Right ventricle myocardium inferior (tissue), 1 donor: Measurements from ENCODE around the gene MCTP1. TPM values are rescaled to one million over a fixed set of nuclear protein-coding genes. Genes with fewer than 3 reads are reported as not detected.

Source experiments
- ATAC-seq: fragments of 200-7000 bp; cut with Tn5 transposase; one replicate; pipeline ENCODE4 v1.9.1; 2020; ENCODE audit warnings: mild to moderate bottlenecking, moderate library complexity
- DNase-seq: peaks from one replicate; pipeline ENCODE4 v3.0.0; 2021; ENCODE audit errors: missing footprints
- intact Hi-C: fragments of 100-400 bp; cut with DNase I; formaldehyde crosslinking; loops from one replicate; pipeline ENCODE4 v1.11.0; 2022
- total RNA-seq: library from RNA; stranded (reverse); fragmentation: NEBNext Ultra II Directional; extraction: Animal tissue kit (Norgen Biotek cat#: 25700); gene quantifications from one replicate; pipeline ENCODE4 v1.2.1, GENCODE V29; 2021
- donor health status: DM: no; HTN: yes; CAD: no; lungs with severe emphysema.

The MCTP1 gene
- total RNA-seq, 1 donor from 2014 or later: 8.5 TPM

DNA sequence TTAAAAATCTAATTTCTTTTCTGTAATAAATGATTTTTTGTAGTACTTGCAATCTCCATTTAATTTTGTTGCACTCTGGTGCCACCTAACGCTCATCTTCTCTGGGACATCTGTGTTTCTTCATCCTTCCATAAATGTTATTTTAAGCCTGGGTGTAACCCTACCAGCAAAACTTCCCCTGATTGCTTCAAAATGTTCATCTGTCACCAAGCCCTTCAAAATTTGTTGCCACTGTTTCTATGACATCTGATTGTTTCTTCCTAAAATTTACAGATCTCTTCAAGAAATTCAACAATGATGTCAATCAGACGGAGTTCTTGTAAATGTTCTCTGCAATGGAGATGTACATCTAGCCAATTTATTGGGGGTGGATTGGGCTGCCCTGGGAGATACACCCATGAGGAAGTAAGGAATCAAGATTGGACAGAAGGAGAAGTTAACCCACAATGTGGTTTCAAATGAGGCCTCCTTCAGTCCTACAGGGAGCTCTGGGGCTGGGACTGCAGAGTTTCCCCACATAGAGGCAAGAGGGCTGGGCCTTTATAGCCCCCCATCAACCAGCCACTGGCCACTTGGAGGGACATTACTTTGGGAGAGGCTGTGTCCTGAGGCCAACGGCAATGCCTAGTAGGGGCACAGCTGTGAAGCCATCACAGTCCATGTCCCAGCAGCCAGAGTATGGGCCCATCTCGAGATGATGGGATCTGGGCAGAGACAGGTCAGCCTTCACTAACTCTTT lies 23.3 kb downstream of the MCTP1 start:
- intact Hi-C loops: loop anchor here (10.0 kb wide), 1 partner anchor 297 kb away; no protein-coding TSS in a partner anchor
- ATAC-seq: peak; percentile 69
- DNase-seq: peak; percentile 64

DNA sequence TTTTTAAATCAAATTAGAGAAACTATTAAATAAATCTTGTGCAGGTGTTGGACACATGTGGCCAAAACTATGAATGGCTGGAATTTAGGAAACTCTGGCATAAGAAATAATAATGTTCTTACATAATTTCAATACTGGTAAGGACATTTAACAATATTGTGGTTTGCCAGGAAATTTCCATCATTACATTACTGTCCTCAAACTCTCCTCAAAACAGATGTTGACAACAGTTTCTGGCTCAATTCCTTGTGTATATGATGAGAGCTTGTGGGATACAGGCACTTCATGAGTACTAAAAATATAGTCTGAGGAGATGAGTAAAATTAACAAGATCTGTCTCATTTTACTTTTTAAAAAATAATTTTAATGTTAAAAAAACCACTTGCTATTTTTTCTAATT lies 27.9 kb downstream of the MCTP1 start:
- DNase-seq: no peak
- intact Hi-C loops: no loop called here
- ATAC-seq: no peak

DNA sequence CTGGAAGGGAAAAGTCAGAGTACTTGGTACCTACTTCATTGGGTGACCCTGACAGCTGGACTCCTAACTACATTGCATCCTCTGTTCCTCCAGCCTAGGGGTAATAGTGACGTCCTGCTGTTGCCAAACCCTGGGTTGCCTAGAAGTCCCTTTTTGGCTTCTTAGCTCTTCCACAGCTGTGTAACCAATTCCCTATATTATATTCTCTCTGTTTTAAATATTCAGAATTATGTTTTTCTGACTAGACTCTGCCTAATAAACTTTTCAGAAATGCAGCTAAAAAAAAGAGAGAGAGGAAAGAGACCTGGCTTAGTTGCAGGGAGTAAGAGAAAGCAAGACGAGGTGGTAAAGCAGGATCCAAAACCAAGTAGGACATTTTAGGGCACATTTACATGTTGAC lies 28.4 kb downstream of the MCTP1 start:
- DNase-seq (no peak), ATAC-seq (no peak)
- intact Hi-C loops: no loop called here

DNA sequence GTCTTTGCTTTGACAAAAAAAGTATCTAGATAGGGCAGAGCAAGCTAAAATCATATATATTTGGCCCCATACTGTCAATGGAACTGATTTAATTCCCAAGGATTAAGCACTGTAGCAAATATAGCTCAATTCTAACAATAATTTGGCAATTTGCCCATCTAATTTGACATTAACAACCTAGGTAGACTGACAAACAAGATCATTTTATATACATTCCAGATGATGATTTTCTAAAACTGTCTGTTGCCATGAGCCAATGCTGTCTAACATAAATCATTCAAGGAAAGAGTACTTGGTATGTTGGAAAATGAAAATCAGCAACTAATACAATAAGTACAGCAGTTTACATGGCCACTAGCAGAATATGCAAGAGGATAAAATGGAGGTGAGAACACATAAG lies 32.1 kb downstream of the MCTP1 start:
- DNase-seq (no peak), ATAC-seq (no peak)
- intact Hi-C loops: no loop called here

DNA sequence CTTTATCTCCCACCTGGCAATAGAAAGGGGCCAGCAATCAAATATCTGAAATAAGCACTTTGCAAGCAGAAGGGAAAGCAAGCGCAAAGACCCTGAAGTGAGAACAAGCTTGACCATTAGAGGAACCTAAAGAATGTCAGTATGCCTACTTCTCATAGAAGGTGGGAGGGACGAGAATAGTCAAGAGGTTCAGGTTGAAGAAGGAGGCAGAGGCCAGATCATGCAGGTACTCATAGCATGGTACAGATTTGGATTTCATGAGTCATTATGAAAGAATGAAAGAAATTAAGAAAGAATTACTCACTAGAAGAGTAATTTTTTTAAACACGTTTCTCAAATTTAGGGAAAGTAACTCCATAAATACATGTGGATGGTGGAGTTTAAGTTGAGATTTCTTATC lies 33.7 kb downstream of the MCTP1 start:
- no peak for ATAC-seq
- intact Hi-C loops: no loop called here

DNA sequence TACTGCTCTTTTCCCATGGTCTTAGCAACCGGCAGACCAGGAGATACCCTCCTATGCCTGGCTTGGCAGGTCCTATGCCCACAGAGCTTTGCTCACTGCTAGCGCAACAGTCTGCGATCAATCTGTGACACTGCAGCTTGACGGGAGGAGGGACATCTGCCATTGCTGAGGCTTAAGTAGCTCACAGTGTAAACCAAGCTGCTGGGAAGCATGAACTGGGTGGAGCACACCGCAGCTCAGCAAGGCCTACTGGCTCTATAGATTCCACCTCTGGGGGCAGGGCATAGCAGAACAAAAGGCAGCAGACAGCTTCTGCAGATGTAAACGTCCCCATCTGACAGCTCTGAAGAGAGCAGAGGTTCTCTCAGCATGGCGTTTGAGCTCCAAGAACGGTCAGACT lies 40.4 kb downstream of the MCTP1 start:
- no peak for DNase-seq
- no peak for ATAC-seq
- intact Hi-C loops: no loop called here

More for the DNA sequence above, 33.7 kb downstream of the MCTP1 start:
- DNase-seq: no peak

DNA sequence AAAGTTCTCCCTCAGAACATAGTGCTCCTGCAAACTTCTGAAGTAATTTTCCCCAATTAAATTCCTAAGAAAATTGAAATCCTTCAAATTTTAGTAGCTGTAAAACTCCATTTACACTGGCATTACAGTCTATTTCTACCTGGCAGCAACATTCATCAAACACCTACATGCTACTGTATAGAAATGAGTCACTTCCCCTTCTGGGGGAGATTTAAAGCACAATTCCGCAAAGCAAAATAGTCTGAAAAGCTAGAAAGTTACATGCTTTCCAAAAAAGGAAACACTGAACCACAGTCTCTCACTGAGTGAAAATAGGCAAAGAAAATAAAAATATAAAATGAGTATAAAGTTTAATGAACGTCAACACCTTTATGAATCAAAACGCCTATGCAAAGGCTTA lies 43.3 kb downstream of the MCTP1 start:
- ATAC-seq (no peak), DNase-seq (no peak)
- intact Hi-C loops: no loop called here

DNA sequence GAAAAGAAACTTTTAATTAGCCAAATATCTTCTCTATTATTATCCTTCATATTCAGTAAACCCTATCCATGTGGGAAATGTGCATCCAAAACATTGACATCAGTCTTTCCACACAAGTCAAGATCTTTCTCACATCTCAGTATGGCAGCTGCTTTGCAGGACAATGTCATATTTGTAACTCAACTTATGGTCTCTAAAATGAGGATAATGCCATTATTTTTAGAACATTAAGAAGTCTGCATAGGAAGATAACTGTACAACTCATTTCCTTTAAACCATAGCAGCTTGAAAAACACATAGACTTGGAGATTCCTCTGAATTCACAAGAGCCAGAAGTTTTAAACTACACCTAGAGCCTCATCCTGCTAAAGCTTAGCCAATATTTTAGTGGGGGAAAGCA lies 43.7 kb downstream of the MCTP1 start:
- DNase-seq: no peak
- intact Hi-C loops: no loop called here
- ATAC-seq: no peak

DNA sequence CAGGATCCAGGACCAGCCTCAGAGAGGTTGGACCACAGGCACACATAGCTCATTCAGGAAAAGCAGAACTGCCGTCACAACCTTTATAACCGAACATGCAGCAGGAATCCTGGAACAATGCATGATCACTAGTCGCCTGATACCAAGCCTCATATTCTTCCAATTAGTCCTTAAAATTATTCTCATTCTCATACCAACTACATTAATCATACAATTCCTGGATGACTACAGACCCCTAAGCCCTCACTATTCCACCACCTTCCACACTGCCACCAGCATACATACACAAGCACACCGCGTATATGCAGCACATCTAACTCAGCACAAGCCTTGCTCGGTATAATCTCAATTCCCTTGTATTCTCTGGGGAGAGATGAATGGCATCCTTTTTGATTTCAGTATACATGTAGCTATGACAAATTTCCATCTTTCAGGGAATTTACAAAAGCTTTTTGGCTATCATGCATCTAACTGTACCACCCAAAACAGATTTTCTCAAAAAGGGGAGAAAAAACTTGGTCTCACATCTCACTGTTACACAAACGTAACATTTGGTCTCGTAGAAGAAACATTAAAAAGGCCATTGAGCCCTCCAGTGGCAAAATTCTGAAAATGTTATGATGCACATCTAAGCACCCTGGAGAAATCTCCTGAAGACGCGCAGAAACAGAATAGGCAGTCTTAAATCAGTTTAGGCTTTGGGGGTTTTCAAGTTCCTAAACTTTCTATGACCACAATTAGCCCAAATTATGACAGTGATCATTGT lies 46.2 kb downstream of the MCTP1 start:
- intact Hi-C loops: loop anchor here (5.0 kb wide), 1 partner anchor 271 kb away; no protein-coding TSS in a partner anchor
- ATAC-seq (no peak), DNase-seq (no peak)

DNA sequence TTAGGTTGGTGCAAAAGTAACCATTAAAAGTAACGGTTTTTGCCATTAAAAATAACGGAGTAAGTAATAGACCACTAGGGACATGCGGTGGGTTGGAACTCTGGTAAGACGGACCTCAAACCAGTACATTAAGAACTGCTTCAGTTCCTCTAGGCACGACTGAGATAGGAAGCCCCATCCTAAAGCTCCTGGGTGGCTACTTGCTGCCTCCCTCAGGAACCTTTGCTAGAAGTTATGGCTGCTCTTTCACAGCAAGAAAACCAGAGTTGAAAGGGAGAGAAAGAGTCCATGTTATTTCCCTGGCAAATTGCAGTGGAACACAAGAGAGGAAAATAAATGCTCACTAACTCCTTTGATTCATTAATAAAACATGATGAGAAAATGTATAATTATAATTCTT lies 47.6 kb downstream of the MCTP1 start:
- intact Hi-C loops: loop anchor here (5.0 kb wide), 1 partner anchor 270 kb away; no protein-coding TSS in a partner anchor

DNA sequence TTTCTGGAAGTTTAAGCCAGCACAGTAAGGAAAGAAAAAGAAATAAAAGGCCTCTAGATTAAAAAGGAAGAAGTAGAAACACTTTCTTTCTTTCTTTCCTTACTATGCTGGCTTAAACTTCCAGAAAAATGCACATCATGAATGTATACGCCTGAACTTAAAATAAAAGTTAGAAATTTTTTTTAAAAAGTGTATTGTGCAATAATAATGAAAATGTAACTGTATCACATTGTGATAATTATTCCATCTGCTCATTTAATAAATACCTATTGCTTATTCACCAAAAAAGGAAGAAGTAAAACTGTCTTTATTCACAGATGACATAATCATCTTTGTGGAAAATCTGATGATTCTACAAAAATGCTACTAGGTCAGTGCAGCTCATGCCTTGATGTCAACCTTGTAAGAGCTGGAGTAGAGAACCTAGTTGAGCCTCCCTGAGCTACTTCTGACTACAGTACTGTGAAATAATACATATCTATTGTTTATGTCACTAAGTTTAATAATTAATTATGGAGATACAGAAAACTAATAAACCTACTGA lies 49.4 kb downstream of the MCTP1 start:
- ATAC-seq (no peak), DNase-seq (no peak)
- intact Hi-C loops: loop anchor here (5.0 kb wide), 1 partner anchor 268 kb away; no protein-coding TSS in a partner anchor

More for the DNA sequence above, 47.6 kb downstream of the MCTP1 start:
- DNase-seq: no peak
- ATAC-seq: no peak

DNA sequence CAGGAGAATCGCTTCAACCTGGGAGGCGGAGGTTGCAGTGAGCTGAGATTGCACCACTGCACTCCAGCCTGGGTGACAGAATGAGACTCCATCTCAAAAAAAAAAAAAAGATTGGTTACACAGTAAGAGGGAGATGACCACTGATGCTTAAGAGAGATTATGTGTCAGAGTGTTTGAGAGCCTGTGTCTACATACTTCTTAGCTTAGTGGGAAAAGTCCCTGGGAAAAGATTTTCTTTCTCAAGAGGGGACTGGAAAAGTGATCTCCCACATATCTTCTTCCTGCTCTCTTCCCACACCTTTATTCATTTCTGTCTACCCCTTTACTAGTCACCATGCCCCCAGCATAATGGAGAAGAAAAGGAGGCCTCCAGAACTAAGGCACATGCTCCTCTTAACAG lies 55.2 kb downstream of the MCTP1 start:
- DNase-seq: no peak
- intact Hi-C loops: no loop called here
- no peak for ATAC-seq

DNA sequence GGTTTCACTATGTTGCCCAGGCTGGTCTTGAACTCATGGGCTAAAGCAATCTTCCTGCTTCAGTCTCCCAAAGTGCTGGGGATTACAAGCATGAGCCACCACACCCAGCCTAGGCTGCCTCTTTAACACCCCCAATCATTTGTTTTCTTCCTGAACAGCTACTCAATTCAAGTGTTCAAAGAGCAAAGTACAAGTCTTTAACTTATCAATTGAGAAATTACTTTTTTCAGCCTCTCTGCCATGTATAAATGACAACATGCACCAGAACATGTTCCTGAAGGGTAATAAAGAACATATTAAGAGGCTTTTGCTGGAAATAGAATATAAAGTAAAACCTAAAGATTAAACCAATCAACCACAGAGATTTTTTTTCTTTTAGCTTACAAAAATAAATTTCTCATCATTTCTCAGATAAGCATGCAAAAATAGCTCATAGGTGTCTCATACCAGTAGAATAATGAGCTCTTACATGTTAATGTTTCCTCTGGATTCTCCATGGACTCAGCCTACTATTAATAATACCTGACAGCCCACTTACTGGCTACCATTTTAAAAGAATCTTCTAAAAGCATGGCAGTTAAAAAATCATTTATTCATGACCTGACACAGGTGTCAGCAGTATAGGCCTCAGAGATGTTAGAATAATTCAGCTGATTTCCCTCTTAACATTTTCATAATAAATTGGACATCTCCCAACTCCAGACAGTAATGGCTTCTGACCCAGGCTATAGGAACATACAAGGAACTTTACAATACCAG lies 60.0 kb downstream of the MCTP1 start:
- intact Hi-C loops: no loop called here
- DNase-seq: no peak
- no peak for ATAC-seq

DNA sequence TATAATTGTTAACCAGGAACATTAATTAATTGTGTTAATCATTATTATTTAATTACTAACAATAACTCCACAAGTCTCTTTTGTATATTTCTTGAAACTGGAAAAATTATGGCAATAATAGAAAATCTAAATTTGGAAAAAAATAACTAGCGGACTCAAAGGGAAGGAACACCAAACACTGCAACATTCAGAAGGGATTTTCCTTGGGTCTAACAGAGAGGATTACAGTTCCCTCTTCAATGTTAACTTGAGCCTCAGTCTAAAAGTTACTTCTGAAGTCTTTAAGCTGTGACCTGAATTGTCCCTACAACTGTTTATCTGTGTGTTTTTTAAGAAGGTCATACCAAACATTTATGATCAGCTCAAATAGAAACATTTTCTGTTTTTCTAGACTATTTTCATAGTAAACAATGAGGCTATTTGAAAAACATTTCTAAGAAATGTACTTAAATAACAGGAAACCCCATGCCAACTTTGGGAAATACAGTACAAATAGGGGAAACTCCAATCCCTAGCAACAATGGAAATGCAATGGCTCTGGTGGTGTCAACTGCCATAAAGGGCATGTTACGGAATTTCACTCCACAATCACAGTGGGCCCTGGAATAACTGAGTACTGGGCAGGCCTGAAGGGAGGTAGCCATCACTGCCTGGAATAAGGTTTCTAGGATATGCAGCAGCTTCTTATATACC lies 61.2 kb downstream of the MCTP1 start:
- DNase-seq (no peak), ATAC-seq (no peak)
- intact Hi-C loops: no loop called here

DNA sequence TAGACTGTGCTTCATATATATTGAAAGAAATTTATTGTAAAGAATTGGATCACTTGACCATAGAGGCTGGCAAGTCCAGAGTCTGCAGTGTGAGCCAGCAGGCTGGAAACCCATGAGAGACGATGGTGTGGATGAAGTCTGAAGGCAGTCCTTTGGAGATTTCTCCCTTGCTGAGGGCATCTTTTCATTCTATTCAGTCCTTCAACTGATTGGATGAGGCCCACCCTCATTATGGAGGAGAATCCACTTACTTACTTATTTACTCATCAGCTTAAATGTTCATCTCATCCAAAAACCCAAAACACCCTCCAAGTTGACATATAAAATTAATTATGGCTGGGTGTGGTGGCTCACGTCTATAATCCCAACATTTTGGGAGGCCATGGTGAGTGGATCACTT lies 62.1 kb downstream of the MCTP1 start:
- ATAC-seq (no peak), DNase-seq (no peak)
- intact Hi-C loops: no loop called here

DNA sequence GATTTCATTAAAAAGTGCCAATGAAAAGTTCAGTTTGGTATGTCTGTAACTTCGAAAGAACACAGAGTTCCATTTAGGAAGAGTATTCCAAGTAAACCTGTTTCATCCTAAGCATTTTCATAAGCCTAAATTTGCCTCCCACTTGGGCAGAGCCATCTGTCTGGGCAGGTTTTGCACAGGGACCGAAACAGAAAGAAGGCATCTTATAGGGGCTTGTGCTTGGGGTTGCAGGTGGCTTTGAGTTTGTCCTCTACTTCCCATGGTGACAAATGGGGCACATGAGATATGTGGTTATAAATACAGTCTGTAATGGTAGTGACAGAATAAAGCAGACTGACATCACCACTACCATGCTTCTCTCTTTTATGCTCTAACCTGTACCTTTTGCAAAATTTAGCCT lies 63.7 kb downstream of the MCTP1 start:
- no peak for ATAC-seq
- DNase-seq: no peak
- intact Hi-C loops: no loop called here

DNA sequence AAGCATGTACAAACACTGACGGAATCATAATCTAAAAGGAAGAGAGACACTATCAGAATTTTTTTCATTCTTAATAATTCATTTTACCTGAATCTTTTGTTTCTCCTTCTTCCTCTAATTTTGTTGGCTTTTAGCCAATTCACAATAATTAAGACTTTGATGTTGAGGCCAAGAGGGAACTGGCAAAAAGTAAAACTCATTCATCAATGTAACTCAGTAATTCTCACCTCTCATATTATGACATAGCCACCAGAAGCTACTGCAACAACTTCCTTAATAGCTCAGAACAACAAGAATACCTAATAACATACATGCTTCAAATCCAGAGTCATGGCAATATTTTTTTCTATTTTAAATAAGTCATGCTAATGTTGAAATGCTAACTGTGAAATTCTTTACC lies 64.5 kb downstream of the MCTP1 start:
- intact Hi-C loops: no loop called here
- ATAC-seq: no peak

DNA sequence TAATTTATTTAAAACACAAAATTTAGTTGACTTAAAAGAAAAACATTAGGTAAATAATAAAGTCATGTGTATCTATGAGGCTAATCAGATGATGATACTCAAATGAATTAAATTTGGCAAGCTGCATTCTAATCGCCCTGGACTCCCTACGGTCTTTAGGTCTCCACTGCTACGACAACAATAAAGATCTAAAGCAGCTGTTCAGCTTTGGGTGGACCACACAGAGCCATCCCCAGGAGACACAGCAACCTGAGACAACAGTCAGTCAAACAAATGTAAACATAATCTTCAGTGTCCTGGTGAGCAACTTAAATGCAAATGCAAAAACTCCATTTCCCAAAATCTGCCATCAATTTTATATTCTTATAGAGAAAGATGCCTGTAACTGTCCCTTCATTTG lies 65.5 kb downstream of the MCTP1 start:
- intact Hi-C loops: no loop called here
- DNase-seq (no peak), ATAC-seq (no peak)

More for the DNA sequence above, 64.5 kb downstream of the MCTP1 start:
- DNase-seq: no peak

DNA sequence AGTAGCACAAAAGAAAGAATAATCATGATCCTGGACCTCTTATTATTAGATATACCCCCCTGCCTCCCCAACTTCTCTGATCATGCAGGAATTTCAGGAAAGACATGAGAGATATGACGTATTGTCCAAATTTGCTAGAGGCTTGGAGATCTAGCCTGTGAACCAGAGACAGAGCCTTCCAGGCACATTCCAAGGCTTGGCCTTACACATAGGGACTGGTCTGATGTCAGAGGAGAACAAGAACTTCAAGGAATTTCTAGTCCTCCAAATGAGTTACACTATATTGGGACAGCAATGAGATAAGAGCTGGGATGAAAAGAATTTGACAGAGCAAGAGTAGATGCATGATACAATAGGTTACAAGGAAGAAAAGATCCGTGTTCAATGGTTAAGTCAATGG lies 67.0 kb downstream of the MCTP1 start:
- no peak for DNase-seq
- ATAC-seq: no peak
- intact Hi-C loops: no loop called here
